K562 (cell line): ENCODE measurements around the gene GPRIN2. TPM values are rescaled to one million over a fixed set of nuclear protein-coding genes. Genes with fewer than 3 reads are reported as not detected.
A peak's percentile ranks its signal among the peaks of the same experiment; 100 is the strongest.

Experiments
- ATF3 ChIP-seq, 2 experiments: fragments of 450-650 bp in 1 of 2; sonication (generic) in 1 of 2; formaldehyde crosslinking in 1 of 2; IDR thresholded peaks in 1 of 2; conservative IDR thresholded peaks in 1 of 2; 2 replicates each; pipeline versions ENCODE4 v1.6.1 to v1.8.1; 2016 to 2023; ENCODE audit warnings: mild to moderate bottlenecking in 2 of 2, moderate library complexity in 2 of 2, inconsistent platforms in 1 of 2, missing genetic modification reagents in 1 of 2
- CBX1 ChIP-seq: sonication (generic); IDR thresholded peaks from 2 replicates; pipeline ENCODE4 v1.6.1; 2016; ENCODE audit warnings: antibody characterized with exemption, low read depth, mild to moderate bottlenecking
- DNMT1 ChIP-seq: fragments of 450-650 bp; IDR thresholded peaks from 2 replicates; pipeline ENCODE4 v1.6.1; 2016; ENCODE audit warnings: antibody characterized with exemption, mild to moderate bottlenecking
- E2F8 ChIP-seq: fragments of 450-650 bp; IDR thresholded peaks from 2 replicates; pipeline ENCODE4 v1.7.1; 2018; ENCODE audit warnings: mild to moderate bottlenecking, low read depth; ENCODE audit not compliant: partially characterized antibody
- ELK3 ChIP-seq: fragments of 450-650 bp; formaldehyde crosslinking; IDR thresholded peaks from 2 replicates; pipeline ENCODE4 v1.4.0; 2020; ENCODE audit warnings: mild to moderate bottlenecking
- FOXO4 ChIP-seq: fragments of 450-650 bp; formaldehyde crosslinking; IDR thresholded peaks from 2 replicates; pipeline ENCODE4 v1.4.0; 2020; ENCODE audit warnings: mild to moderate bottlenecking, moderate library complexity
- HNRNPH1 ChIP-seq: fragments of 200-400 bp; formaldehyde crosslinking; optimal IDR thresholded peaks from 2 replicates; pipeline ENCODE3; 2017; ENCODE audit warnings: low read depth, mild to moderate bottlenecking, low read length, moderate library complexity
- HNRNPUL1 ChIP-seq: fragments of 200-400 bp; formaldehyde crosslinking; IDR thresholded peaks from 2 replicates; pipeline ENCODE4 v1.6.1; 2017; ENCODE audit warnings: low read length
- MAX ChIP-seq: sonication (generic); formaldehyde crosslinking; IDR thresholded peaks from 2 replicates; pipeline ENCODE4 v1.9.0; 2022; ENCODE audit warnings: mild to moderate bottlenecking, missing genetic modification reagents
- PHF8 ChIP-seq: fragments of 200-600 bp; sonication (generic); IDR thresholded peaks from 2 replicates; pipeline ENCODE4 v1.6.1; 2012; ENCODE audit warnings: mixed run types, mild to moderate bottlenecking, inconsistent platforms, low read length, moderate library complexity, borderline replicate concordance
- POLR2H ChIP-seq: IDR thresholded peaks from 2 replicates; pipeline ENCODE4 v1.6.1; 2016; ENCODE audit warnings: missing genetic modification characterization, low read depth, mild to moderate bottlenecking, control low read depth, missing compliant biosample characterization, moderate library complexity
- RBM14 ChIP-seq: fragments of 200-400 bp; formaldehyde crosslinking; IDR thresholded peaks from 2 replicates; pipeline ENCODE4 v1.6.1; 2018; ENCODE audit warnings: low read depth, mild to moderate bottlenecking, low read length, moderate library complexity, borderline replicate concordance; ENCODE audit not compliant: insufficient read depth
- TRIM25 ChIP-seq: fragments of 450-650 bp; IDR thresholded peaks from 2 replicates; pipeline ENCODE4 v1.7.0; 2016; ENCODE audit warnings: borderline replicate concordance
- ZNF124 ChIP-seq: sonication (generic); formaldehyde crosslinking; IDR thresholded peaks from 2 replicates; pipeline ENCODE4 v1.8.1; 2022; ENCODE audit warnings: missing genetic modification reagents
- ZNF184 ChIP-seq: sonication (generic); formaldehyde crosslinking; IDR thresholded peaks from 2 replicates; pipeline ENCODE4 v1.5.0; 2020; ENCODE audit warnings: missing genetic modification reagents
- polyA plus RNA-seq, 8 experiments: library from polyadenylated mRNA; depleted of rRNA in 4 of 8; stranded (reverse) in 5 of 8; unstranded in 3 of 8; fragments of >200 nt; fragmentation: Nextera tagmentation in 2 of 8; fragmentation: Illumina TruSeq in 1 of 8; extraction: Ambion mirVana in 2 of 8; extraction: Trizol in 1 of 8; gene quantifications; 2 replicates each; pipeline versions ENCODE4 v1.2.1 to v1.2.3, GENCODE V29; 2011 to 2014; ENCODE audit warnings: inconsistent platforms in 1 of 8, missing spikeins in 1 of 8
- total RNA-seq, 7 experiments: library from RNA; depleted of rRNA in 6 of 7; stranded (reverse); fragments of >200 nt in 6 of 7; fragmentation: Illumina TruSeq in 2 of 7; extraction: Trizol in 2 of 7; gene quantifications; 2 replicates each; pipeline versions ENCODE4 v1.2.1 to v1.2.3, GENCODE V29; 2011 to 2021; ENCODE audit warnings: low replicate concordance in 1 of 7

The GPRIN2 gene
- total and polyA plus RNA-seq, 9 of the 15 experiments (the other 6 are each of a cell fraction or from before 2014, with no cell fraction given): not detected

GRCh38 chr10:46525177-46525823 lies 31.2 kb downstream of the GPRIN2 start (continued):
- TF ChIP-seq CBX1 (0 out of 2 replicates have a peak, but pooled peaks have one; percentile 65), MAX (CRISPR knock-in tag) (no peak), PHF8 (no peak), FOXO4 (no peak), TRIM25 (peak; percentile 85; the same call in 1 of the 2 replicates), DNMT1 (no peak), ZNF184 (CRISPR knock-in tag) (no peak), ATF3 (IDR thresholded peaks at IDR 0.05) (no peak), ATF3 (CRISPR knock-in tag; conservative IDR thresholded peaks at IDR 0.05) (no peak), E2F8 (no peak), ZNF124 (no peak), POLR2H (tag) (no peak), HNRNPH1 (no peak), HNRNPUL1 (no peak), ELK3 (CRISPR knock-in tag) (no peak), RBM14 (no peak)
